ENCODE measurements around the gene RUNX3.

The RUNX3 gene

DNA sequence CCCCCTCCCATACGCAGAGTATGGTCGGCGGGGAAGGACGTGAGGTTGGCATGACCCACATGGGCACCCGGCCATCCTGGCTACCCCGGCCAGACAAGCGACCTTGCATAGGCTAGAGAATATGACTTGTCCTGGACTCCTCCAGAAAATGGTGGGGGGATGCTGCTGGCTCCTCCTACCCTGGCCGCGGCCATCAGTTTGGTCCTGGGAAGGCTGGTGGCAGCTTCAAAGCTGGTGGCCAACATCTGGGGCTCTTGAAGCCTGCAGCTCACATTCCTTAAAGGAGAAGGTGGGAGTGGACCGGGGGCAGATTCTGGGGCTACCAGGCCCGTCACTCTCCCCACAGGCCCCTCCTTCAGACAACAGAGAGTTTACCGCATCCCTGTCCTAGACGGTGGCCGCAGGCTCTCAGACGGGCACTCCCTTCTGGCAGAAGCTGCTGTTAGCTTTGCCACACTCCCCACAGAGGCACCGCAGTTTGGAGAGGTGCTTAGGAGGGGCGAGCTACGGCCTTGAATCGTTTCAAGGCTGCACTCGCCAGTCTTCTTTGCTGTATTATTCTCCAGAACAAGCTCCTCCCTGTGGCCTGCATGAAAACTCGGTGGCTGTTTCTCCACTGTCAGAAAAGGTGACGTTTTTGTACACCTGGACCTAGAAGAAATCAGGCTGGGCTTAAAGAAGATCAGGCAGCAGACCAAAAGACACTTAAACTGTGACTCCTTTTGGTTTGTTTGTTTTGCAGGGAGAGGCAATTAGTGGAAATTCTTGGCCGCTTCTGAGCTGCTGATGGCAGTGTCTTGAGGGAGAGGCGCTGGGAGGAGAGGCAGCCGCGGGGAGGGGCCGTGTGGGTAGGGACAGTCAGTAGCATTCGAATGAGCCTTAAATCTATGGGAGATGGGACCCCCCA is 68.0 kb downstream of the RUNX3 start:
- DNase-seq (ENCODE audit: low read depth), result no peak

DNA sequence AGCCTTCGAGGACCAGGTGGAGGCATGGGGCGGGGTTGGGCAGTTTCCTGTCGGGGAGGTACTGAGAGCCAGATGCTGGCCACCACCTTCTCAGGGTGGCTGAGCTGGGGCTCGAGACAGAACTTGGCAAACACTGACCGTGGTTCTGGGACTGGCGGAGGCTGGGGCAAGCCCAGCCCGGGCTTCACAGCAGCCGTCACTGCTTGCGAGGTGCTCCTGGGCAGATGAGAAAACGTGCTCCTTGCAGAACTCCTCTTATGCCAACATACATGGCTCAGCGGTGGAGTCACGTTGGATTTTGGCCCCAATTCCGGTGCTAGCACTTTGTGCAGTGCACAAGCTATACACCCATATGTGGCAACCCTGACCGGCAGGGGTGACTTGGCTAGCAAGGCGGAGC is 69.2 kb downstream of the RUNX3 start:
- DNase-seq (ENCODE audit: low read depth), result no peak

DNA sequence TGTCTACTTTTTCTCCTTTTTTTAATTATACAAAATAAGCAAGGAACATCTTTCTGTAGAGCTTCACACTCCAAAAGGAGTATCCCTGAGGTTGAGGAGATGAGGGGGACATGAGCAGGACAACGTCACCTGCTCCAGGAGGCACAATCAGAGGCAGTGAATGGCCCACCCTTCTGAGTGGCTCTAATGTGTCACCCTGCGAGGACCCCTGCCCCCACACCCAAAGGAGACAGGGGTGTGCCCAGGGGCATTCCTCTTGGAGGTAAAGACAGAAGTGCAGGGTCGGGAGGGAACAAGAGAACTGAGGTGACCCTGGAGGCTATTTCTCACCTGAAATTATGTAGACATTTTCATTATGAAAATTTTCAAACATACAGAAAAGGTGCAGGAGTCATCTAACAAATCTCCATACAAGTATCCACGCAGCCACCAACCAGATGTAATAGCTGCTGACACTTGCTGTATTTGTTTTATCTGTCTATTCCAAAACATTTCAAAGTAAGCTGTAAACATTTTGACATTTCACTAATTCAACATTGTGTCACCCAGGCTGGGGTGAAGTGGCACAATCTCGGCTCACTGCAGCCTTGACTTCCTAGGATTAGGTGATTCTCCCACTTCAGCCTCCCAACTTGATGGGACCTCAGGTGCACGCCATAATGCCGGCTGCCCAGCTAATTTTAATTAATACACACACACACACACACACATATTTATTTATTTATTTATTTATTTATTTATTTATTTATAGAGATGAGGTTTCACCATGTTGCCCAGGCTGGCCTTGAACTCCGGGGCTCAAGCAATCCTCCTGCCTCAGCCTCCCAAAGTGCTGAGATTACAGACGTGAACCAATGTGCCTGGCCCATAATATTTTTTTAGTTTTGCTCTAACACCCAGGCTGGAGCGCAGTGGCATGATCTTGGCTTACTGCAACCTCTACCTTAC is 70.7 kb downstream of the RUNX3 start:
- DNase-seq (ENCODE audit: low read depth), result no peak

GRCh38 chr1:24858277-24858676 is 71.8 kb downstream of the RUNX3 start:
- no peak for DNase-seq (ENCODE audit: low read depth)

- DNase-seq (ENCODE audit: low read depth), result no peak
These were observed 72.5 kb downstream of the RUNX3 start for GRCh38 chr1:24857507-24858133.

GRCh38 chr1:24856787-24857506 is 73.1 kb downstream of the RUNX3 start:
- no peak for DNase-seq (ENCODE audit: low read depth)

- DNase-seq (ENCODE audit: low read depth), result no peak
These were observed 74.6 kb downstream of the RUNX3 start for GRCh38 chr1:24855474-24855873.

- no peak for DNase-seq (ENCODE audit: low read depth)
These were observed 76.4 kb downstream of the RUNX3 start for GRCh38 chr1:24853649-24854048.

GRCh38 chr1:24850328-24850920 is 79.7 kb downstream of the RUNX3 start:
- no peak for DNase-seq (ENCODE audit: low read depth)

- no peak for DNase-seq (ENCODE audit: low read depth)
These were observed 80.3 kb downstream of the RUNX3 start for GRCh38 chr1:24849672-24850295.
